Uterus (tissue), 2 donors: ENCODE data around the gene QRSL1.

Experiments used
- POLR2A ChIP-seq, 2 donors: fragments of 450-650 bp; IDR thresholded peaks; one replicate each; pipeline ENCODE4 v1.6.1; 2016; ENCODE audit warnings: antibody characterized with exemption in 2 of 2, mild to moderate bottlenecking in 1 of 2, moderate library complexity in 1 of 2
- TF ChIP-seq, protein P1 (sequence below), 4 experiments: fragments of 200-600 bp in 2 of 4; fragments of 450-650 bp in 2 of 4; sonication (generic) in 2 of 4; IDR thresholded peaks; one replicate each; pipeline ENCODE4 v1.5.1; 2016 to 2019; ENCODE audit warnings: antibody characterized with exemption in 4 of 4, mild to moderate bottlenecking in 2 of 4, moderate library complexity in 1 of 4

DNA sequence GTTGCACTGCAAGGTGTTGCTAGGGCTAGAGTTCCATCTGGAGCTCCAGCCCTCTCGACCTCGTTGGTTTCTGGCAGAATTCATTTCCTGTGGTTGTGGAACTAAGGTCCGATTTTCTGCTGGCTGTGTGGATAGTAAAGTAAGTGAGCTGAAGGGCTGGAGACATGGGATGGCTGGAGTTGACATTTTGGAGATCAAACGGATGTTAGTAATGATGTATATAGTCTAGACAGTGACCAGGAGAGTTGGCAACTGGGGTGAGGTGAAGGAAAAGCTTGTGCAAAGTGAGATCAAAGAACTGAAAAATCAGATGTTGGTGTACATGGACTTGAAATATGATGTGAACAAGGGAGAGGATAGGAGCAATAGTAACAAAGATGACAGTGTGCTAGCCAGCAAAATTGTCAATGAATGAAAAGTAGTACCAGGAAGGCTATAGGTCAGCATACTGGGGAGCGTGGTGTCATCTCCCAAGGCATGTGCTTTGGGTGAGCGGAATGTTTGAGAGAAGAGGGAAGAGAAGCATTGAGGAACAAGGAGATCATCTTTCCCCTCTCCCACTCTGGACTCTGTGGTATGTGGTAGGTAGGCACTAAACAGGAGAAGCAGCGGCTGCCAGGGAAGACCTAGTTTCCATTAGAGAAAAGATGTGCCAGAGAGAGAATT lies 7.8 kb downstream of the QRSL1 start:
- TF ChIP-seq POLR2A (IDR thresholded peaks at IDR 0.05), result no peak
- TF ChIP-seq, protein P1, sequence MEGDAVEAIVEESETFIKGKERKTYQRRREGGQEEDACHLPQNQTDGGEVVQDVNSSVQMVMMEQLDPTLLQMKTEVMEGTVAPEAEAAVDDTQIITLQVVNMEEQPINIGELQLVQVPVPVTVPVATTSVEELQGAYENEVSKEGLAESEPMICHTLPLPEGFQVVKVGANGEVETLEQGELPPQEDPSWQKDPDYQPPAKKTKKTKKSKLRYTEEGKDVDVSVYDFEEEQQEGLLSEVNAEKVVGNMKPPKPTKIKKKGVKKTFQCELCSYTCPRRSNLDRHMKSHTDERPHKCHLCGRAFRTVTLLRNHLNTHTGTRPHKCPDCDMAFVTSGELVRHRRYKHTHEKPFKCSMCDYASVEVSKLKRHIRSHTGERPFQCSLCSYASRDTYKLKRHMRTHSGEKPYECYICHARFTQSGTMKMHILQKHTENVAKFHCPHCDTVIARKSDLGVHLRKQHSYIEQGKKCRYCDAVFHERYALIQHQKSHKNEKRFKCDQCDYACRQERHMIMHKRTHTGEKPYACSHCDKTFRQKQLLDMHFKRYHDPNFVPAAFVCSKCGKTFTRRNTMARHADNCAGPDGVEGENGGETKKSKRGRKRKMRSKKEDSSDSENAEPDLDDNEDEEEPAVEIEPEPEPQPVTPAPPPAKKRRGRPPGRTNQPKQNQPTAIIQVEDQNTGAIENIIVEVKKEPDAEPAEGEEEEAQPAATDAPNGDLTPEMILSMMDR (IDR thresholded peaks at IDR 0.05), result no peak
